GM12878 (cell line): ENCODE data around the gene SPAG9. TPM values are rescaled to one million over a fixed set of nuclear protein-coding genes. Genes with fewer than 3 reads are reported as not detected.

Source experiments
- ATAC-seq: fragments of 200-7000 bp; cut with Tn5 transposase; 3 replicates; pipeline ENCODE4 v1.9.1; 2020; ENCODE audit warnings: mild to moderate bottlenecking, moderate library complexity
- BruUV-seq: library from RNA; stranded (reverse); fragments of 400-500 nt; replicated peaks from 2 replicates; lab custom pipeline; 2021; lab: Mats Ljungman, UMichigan
- CTCF ChIA-PET: fragments of 300-600 bp; sonication (Branson Sonifier 250); formaldehyde crosslinking; extraction: SDS; loops from one replicate; lab custom pipeline; 2021; ENCODE audit warnings: inconsistent platforms; lab: Yijun Ruan, JAX
- POLR2A ChIA-PET: fragments of 350-600 bp; formaldehyde crosslinking; extraction: SDS; loops from one replicate; lab custom pipeline; 2021; ENCODE audit warnings: inconsistent platforms; lab: Charles Lee
- RAD21 ChIA-PET: fragments of 300-600 bp; sonication (Branson Sonifier 250); formaldehyde crosslinking; loops from one replicate; lab custom pipeline; 2023; ENCODE audit warnings: antibody characterized with exemption; ENCODE audit not compliant: unreplicated experiment; lab: Charles Lee
- SMC1A ChIA-PET: fragments of 300-600 bp; sonication (Branson Sonifier 250); formaldehyde crosslinking; loops from one replicate; lab custom pipeline; 2023; ENCODE audit not compliant: unreplicated experiment, uncharacterized antibody; lab: Charles Lee
- DNase-seq: peaks from one replicate; pipeline ENCODE4 v3.0.0-alpha.2; 2011; ENCODE audit warnings: low read depth, low spot score
- FAIRE-seq: peaks from 3 replicates; lab custom pipeline; 2011; peaks lifted over from hg19 to GRCh38; lab: Jason Lieb, UNC
- H2AFZ ChIP-seq: 2 replicates; pipeline ENCODE4 v1.6.0; 2011; ENCODE audit warnings: low read depth, low read length, control low read depth; ENCODE audit not compliant: control insufficient read depth
- H3K27ac ChIP-seq: 2 replicates; pipeline ENCODE4 v1.5.1; 2011; ENCODE audit warnings: control low read depth; ENCODE audit not compliant: control insufficient read depth, insufficient read depth
- H3K27me3 ChIP-seq, 2 experiments: replicated peaks in 1 of 2; 2 replicates each; pipeline versions ENCODE4 v1.6.0 to v1.6.1; 2011; ENCODE audit warnings: low read length in 1 of 2; ENCODE audit not compliant: control insufficient read depth in 2 of 2, insufficient read depth in 2 of 2
- H3K36me3 ChIP-seq, 2 experiments: 2 replicates each; pipeline ENCODE4 v1.5.1; 2011; ENCODE audit warnings: low read length in 1 of 2; ENCODE audit not compliant: control insufficient read depth in 2 of 2, insufficient read depth in 2 of 2
- H3K4me1 ChIP-seq: 2 replicates; pipeline ENCODE4 v1.6.1; 2011; ENCODE audit warnings: mild to moderate bottlenecking, low read length, moderate library complexity, mixed read lengths; ENCODE audit not compliant: control insufficient read depth, insufficient read depth
- H3K4me2 ChIP-seq: 2 replicates; pipeline ENCODE4 v1.6.0; 2011; ENCODE audit warnings: control low read depth; ENCODE audit not compliant: control insufficient read depth, insufficient read depth
- H3K4me3 ChIP-seq: fragments of 200-600 bp; sonication (generic); 2 replicates; pipeline ENCODE4 v1.5.1; 2016
- H3K79me2 ChIP-seq: 2 replicates; pipeline ENCODE4 v1.6.0; 2011; ENCODE audit warnings: low read length; ENCODE audit not compliant: control insufficient read depth, insufficient read depth
- H3K9ac ChIP-seq: 2 replicates; pipeline ENCODE4 v1.8.0; 2011; ENCODE audit warnings: low read length, control low read depth, mixed read lengths; ENCODE audit not compliant: control insufficient read depth, insufficient read depth
- H3K9me3 ChIP-seq: replicated peaks from 3 replicates; pipeline ENCODE4 v1.5.1; 2011; ENCODE audit warnings: mild to moderate bottlenecking, low read length; ENCODE audit not compliant: control insufficient read depth, insufficient read depth
- H4K20me1 ChIP-seq: 2 replicates; pipeline ENCODE4 v1.6.0; 2011; ENCODE audit not compliant: control insufficient read depth, insufficient read depth
- NFXL1 ChIP-seq: fragments of 450-650 bp; IDR thresholded peaks from 2 replicates; pipeline ENCODE4 v1.6.1; 2017; ENCODE audit warnings: antibody characterized with exemption, mild to moderate bottlenecking, borderline replicate concordance
- NR2F1 ChIP-seq: fragments of 450-650 bp; conservative IDR thresholded peaks from 2 replicates; pipeline ENCODE4 v1.6.1; 2017; ENCODE audit warnings: mild to moderate bottlenecking
- YY1 ChIP-seq: IDR thresholded peaks from 2 replicates; pipeline ENCODE4 v1.6.1; 2011; ENCODE audit warnings: low read depth, mild to moderate bottlenecking, low read length
- ZZZ3 ChIP-seq: IDR thresholded peaks from 2 replicates; pipeline ENCODE4 v1.6.1; 2011; ENCODE audit warnings: low read depth; ENCODE audit not compliant: control insufficient read depth, insufficient read length
- WGBS: methylation state at CpG from one replicate; pipeline ENCODE4 v1.1.6; 2016; ENCODE audit warnings: low lambda C conversion rate; ENCODE audit not compliant: insufficient replicate concordance, insufficient coverage; ENCODE audit errors: missing lambda C conversion rate; 5-methylcytosine and 5-hydroxymethylcytosine counted together
- in situ Hi-C: fragments of 300-500 bp; cut with MboI; formaldehyde crosslinking; loops from 9 replicates; pipeline ENCODE4 v1.14.3; 2018; ENCODE audit warnings: mixed read lengths
- intact Hi-C: fragments of 100-400 bp; cut with micrococcal nuclease; formaldehyde crosslinking; loops from one replicate; pipeline ENCODE4 v1.14.2; 2022; ENCODE audit not compliant: unreplicated experiment
- polyA plus RNA-seq, 11 experiments: library from polyadenylated mRNA; depleted of rRNA in 4 of 11; unstranded in 6 of 11; stranded (reverse) in 5 of 11; fragments of >200 nt; fragmentation: Nextera tagmentation in 4 of 11; fragmentation: Illumina TruSeq in 1 of 11; extraction: Ambion mirVana in 4 of 11; extraction: Trizol in 1 of 11; gene quantifications; 1 replicate in 1 of 11; 2 replicates in 10 of 11; pipeline versions ENCODE4 v1.2.1 to v1.2.3, GENCODE V29; 2011 to 2016; ENCODE audit warnings: inconsistent platforms in 2 of 11, missing spikeins in 2 of 11, low read depth in 1 of 11
- total RNA-seq, 4 experiments: library from RNA; depleted of rRNA in 3 of 4; stranded (reverse); fragments of >200 nt in 3 of 4; fragmentation: Illumina TruSeq in 1 of 4; extraction: Trizol in 1 of 4; gene quantifications; 2 replicates each; pipeline versions ENCODE4 v1.2.1 to v1.2.3, GENCODE V29; 2013 to 2021

Gene SPAG9
- total and polyA plus RNA-seq, 10 of the 15 experiments (the other 5 are each of a cell fraction or from before 2014, with no cell fraction given) = 6.6 to 42.0 (median 24.9) TPM

- RAD21 ChIA-PET = interaction anchor here (0.6 to 8.8 kb wide), 8 partner anchors 14 to 328 kb away, joined by 3 to 147 read pairs (median 4); partner anchors contain the start of gene NME1
- CTCF ChIA-PET = interaction anchor here (0.7 to 14.3 kb wide), 6 partner anchors 10 to 151 kb away, joined by 3 to 472 read pairs (median 8); partner anchors contain the start of gene NME1
- Histone ChIP-seq H3K4me1 (no peaks in the 10 kb centered on the region), H3K79me2 (no peaks in the 10 kb centered on the region), H3K4me2 (no peak overlapping the region), H3K27ac (no peak overlapping the region), H2AFZ (no peak overlapping the region), H3K9me3 (no peaks in the 10 kb centered on the region), H3K4me3 (no peak overlapping the region), H3K36me3 (peaks cover 6 to 11% of the 10 kb centered on the region in 2 experiments), H3K9ac (no peak overlapping the region), H3K27me3 (no peaks in the 10 kb centered on the region), H4K20me1 (no peaks in the 10 kb centered on the region)
- TF ChIP-seq YY1 (no peak), ZZZ3 (no peak), NR2F1 (peak; percentile 28; the same call in 1 of the 2 replicates), NFXL1 (no peak)
- ATAC-seq (no peak), FAIRE-seq (no peak), DNase-seq (no peak)
- POLR2A ChIA-PET = interaction anchor here (1.3 to 1.5 kb wide), 3 partner anchors 10 to 116 kb away, joined by 3 read pairs; partner anchors contain the start of gene SPAG9
- in situ Hi-C loops (loop anchor here (5.0 kb wide), 1 partner anchor 148 kb away; the partner anchor contains the start of gene NME1), intact Hi-C loops (no loop called here)
- SMC1A ChIA-PET = interaction anchor here (0.8 to 10.7 kb wide), 13 partner anchors 8 to 158 kb away, joined by 3 to 241 read pairs (median 7); partner anchors contain the start of gene NME1
- no TSS peak for BruUV-seq
- WGBS = 100% methylated on average over 1 of the region's 1 CpG
Observed at GRCh38 chr17:51004249-51004648, 116.4 kb downstream of the SPAG9 start.
